HepG2 (cell line): ENCODE measurements around the gene CAPRIN2. TPM values are rescaled to one million over a fixed set of nuclear protein-coding genes. Genes with fewer than 3 reads are reported as not detected.

Experiments
- ARID3A ChIP-seq: IDR thresholded peaks from 2 replicates; pipeline ENCODE4 v1.6.1; 2012; ENCODE audit warnings: low read depth, low read length, improper control_type of control experiment
- ARID5B ChIP-seq: IDR thresholded peaks from 2 replicates; pipeline ENCODE4 v1.4.0; 2020; ENCODE audit warnings: mild to moderate bottlenecking, missing genetic modification reagents
- ARNT ChIP-seq: fragments of 450-650 bp; IDR thresholded peaks from 2 replicates; pipeline ENCODE4 v1.6.1; 2017
- CCDC6 ChIP-seq: sonication (generic); formaldehyde crosslinking; IDR thresholded peaks from 2 replicates; pipeline ENCODE4 v1.8.1; 2022; ENCODE audit warnings: mild to moderate bottlenecking, missing genetic modification reagents, moderate library complexity
- GABPA ChIP-seq, 2 experiments: IDR thresholded peaks; 2 replicates each; pipeline ENCODE4 v1.6.1; 2011 to 2016; ENCODE audit warnings: low read depth in 2 of 2, low read length in 1 of 2, missing biosample characterization in 1 of 2, missing genetic modification characterization in 1 of 2
- HNF4A ChIP-seq: sonication (generic); formaldehyde crosslinking; IDR thresholded peaks from 2 replicates; pipeline ENCODE4 v1.4.0; 2020; ENCODE audit warnings: missing genetic modification reagents
- SATB2 ChIP-seq: sonication (generic); formaldehyde crosslinking; IDR thresholded peaks from 2 replicates; pipeline ENCODE4 v1.5.0; 2020; ENCODE audit warnings: missing genetic modification reagents
- SETDB1 ChIP-seq: sonication (generic); formaldehyde crosslinking; IDR thresholded peaks from 2 replicates; pipeline ENCODE4 v1.5.1; 2020; ENCODE audit warnings: missing genetic modification reagents, mild to moderate bottlenecking, borderline replicate concordance
- SOX5 ChIP-seq: IDR thresholded peaks from 2 replicates; pipeline ENCODE4 v1.6.1; 2016; ENCODE audit warnings: borderline replicate concordance
- STAG1 ChIP-seq: sonication (generic); formaldehyde crosslinking; IDR thresholded peaks from 2 replicates; pipeline ENCODE4 v1.4.0; 2020; ENCODE audit warnings: missing genetic modification reagents
- TFDP1 ChIP-seq: IDR thresholded peaks from 2 replicates; pipeline ENCODE4 v1.6.1; 2016; ENCODE audit warnings: missing compliant biosample characterization, missing genetic modification reagents, borderline replicate concordance
- ZBTB25 ChIP-seq: IDR thresholded peaks from 2 replicates; pipeline ENCODE4 v1.6.1; 2018; ENCODE audit warnings: missing genetic modification reagents
- ZBTB46 ChIP-seq: sonication (generic); formaldehyde crosslinking; IDR thresholded peaks from 2 replicates; pipeline ENCODE4 v1.4.0; 2020; ENCODE audit warnings: mild to moderate bottlenecking, missing genetic modification reagents, borderline replicate concordance
- ZMYM3 ChIP-seq: sonication (generic); formaldehyde crosslinking; IDR thresholded peaks from 2 replicates; pipeline ENCODE4 v1.5.1; 2020; ENCODE audit warnings: mild to moderate bottlenecking, missing genetic modification reagents
- ZNF362 ChIP-seq: sonication (generic); formaldehyde crosslinking; IDR thresholded peaks from 2 replicates; pipeline ENCODE4 v1.4.0; 2020; ENCODE audit warnings: missing genetic modification reagents, mild to moderate bottlenecking, borderline replicate concordance
- ZNF597 ChIP-seq: sonication (generic); formaldehyde crosslinking; IDR thresholded peaks from 2 replicates; pipeline ENCODE4 v1.5.0; 2020; ENCODE audit warnings: missing genetic modification reagents
- ZNF614 ChIP-seq: IDR thresholded peaks from 2 replicates; pipeline ENCODE4 v1.6.1; 2018; ENCODE audit warnings: missing biosample characterization, missing genetic modification reagents, inconsistent platforms, borderline replicate concordance
- polyA plus RNA-seq, 8 experiments: library from polyadenylated mRNA; depleted of rRNA in 3 of 8; stranded (reverse) in 7 of 8; unstranded in 1 of 8; fragments of >200 nt; fragmentation: Illumina TruSeq in 4 of 8; extraction: Trizol in 4 of 8; gene quantifications; 2 replicates each; pipeline versions ENCODE4 v1.2.1 to v1.2.3, GENCODE V29; 2011 to 2016; ENCODE audit warnings: low read depth in 4 of 8, missing spikeins in 1 of 8, mixed read lengths in 1 of 8; ENCODE audit not compliant: insufficient read depth in 1 of 8
- total RNA-seq, 5 experiments: library from RNA; depleted of rRNA; stranded (reverse); fragments of >200 nt; fragmentation: Illumina TruSeq; extraction: Trizol; gene quantifications; 2 replicates each; pipeline ENCODE4 v1.2.3, GENCODE V29; 2016; ENCODE audit warnings: low read depth in 1 of 5

CAPRIN2 gene
- total and polyA plus RNA-seq, 2 of the 13 experiments (the other 11 are each of a cell fraction or from before 2014, with no cell fraction given): 21.7 to 30.6 TPM

GRCh38 chr12:30756074-30756473 lies 1.3 kb upstream of the CAPRIN2 start (continued):
- TF ChIP-seq GABPA (IDR thresholded peaks at IDR 0.05; ENCODE audit: low read depth, low read length): no peak
- TF ChIP-seq GABPA (CRISPR knock-in tag; IDR thresholded peaks at IDR 0.05; ENCODE audit: low read depth): 0 out of 2 replicates have a peak, but pooled peaks have one; percentile 18
- no peak for TF ChIP-seq TFDP1 (CRISPR knock-in tag)
- TF ChIP-seq HNF4A (CRISPR knock-in tag): 0 out of 2 replicates have a peak, but pooled peaks have one; percentile 6
- TF ChIP-seq STAG1 (CRISPR knock-in tag): peak; percentile 60
- TF ChIP-seq ZBTB25 (CRISPR knock-in tag): no peak
- peak; percentile 49; the same call in 1 of the 2 replicates for TF ChIP-seq ARID5B
- no peak for TF ChIP-seq SATB2 (CRISPR knock-in tag)
- TF ChIP-seq ZMYM3 (CRISPR knock-in tag): peak; percentile 68
- peak; percentile 31; the same call in 1 of the 2 replicates for TF ChIP-seq ZNF362
- peak; percentile 88 for TF ChIP-seq ARID3A
- no peak for TF ChIP-seq ZNF597
- no peak for TF ChIP-seq CCDC6 (CRISPR knock-in tag)
- peak; percentile 59; the same call in 1 of the 2 replicates for TF ChIP-seq ZNF614 (CRISPR knock-in tag)
- no peak for TF ChIP-seq ARNT
- 0 out of 2 replicates have a peak, but pooled peaks have one; percentile 22 for TF ChIP-seq SOX5 (CRISPR knock-in tag)
- no peak for TF ChIP-seq ZBTB46 (CRISPR knock-in tag)
- TF ChIP-seq SETDB1: no peak
